Muscle layer of colon (tissue), 2 donors: ENCODE results near the gene SLC25A36.
"Not testable (repeated sequence)": the region's sequence is repeated elsewhere in the genome, so short reads cannot be mapped to it uniquely, and the experiment has no call there.

Source experiments
- H3K27ac ChIP-seq: one replicate; pipeline ENCODE4 v1.7.0; 2013; ENCODE audit warnings: low read depth, mild to moderate bottlenecking, low read length, moderate library complexity
- H3K27me3 ChIP-seq, 2 donors: one replicate each; pipeline ENCODE4 v1.7.0; 2013; ENCODE audit warnings: low read length in 2 of 2, mild to moderate bottlenecking in 2 of 2; ENCODE audit not compliant: insufficient read depth in 2 of 2, control insufficient read depth in 1 of 2
- H3K36me3 ChIP-seq: one replicate; pipeline ENCODE4 v1.7.0; 2013; ENCODE audit warnings: mild to moderate bottlenecking, low read length; ENCODE audit not compliant: insufficient read depth
- H3K4me1 ChIP-seq: one replicate; pipeline ENCODE4 v1.7.0; 2013; ENCODE audit warnings: mild to moderate bottlenecking, low read length; ENCODE audit not compliant: insufficient read depth
- H3K4me3 ChIP-seq, 2 donors: one replicate each; pipeline ENCODE4 v1.7.0; 2013; ENCODE audit warnings: low read length in 2 of 2, low read depth in 1 of 2, mild to moderate bottlenecking in 1 of 2, moderate library complexity in 1 of 2
- H3K9ac ChIP-seq: one replicate; pipeline ENCODE4 v1.7.0; 2013; ENCODE audit warnings: low read length
- H3K9me3 ChIP-seq: one replicate; pipeline ENCODE4 v1.7.0; 2013; ENCODE audit warnings: mild to moderate bottlenecking, low read length
- donor health status: abdominal sarcoma.
- donor health status: Adenocarcinoma of cecum.

Gene SLC25A36

GRCh38 chr3:141000027-141000663 lies 58.5 kb downstream of the SLC25A36 start:
- no peak overlapping the region for H3K9ac ChIP-seq
- no peaks in the 10 kb centered on the region for H3K27me3 ChIP-seq
- no peaks in the 10 kb centered on the region for H3K4me1 ChIP-seq
- no peaks in the 10 kb centered on the region for H3K36me3 ChIP-seq
- H3K4me3 ChIP-seq: no peak overlapping the region
- H3K27ac ChIP-seq: no peak overlapping the region
- H3K9me3 ChIP-seq: no peaks in the 10 kb centered on the region

GRCh38 chr3:141000686-141001085 lies 59.0 kb downstream of the SLC25A36 start:
- H3K9ac ChIP-seq: no peak overlapping the region
- no peaks in the 10 kb centered on the region for H3K9me3 ChIP-seq
- no peaks in the 10 kb centered on the region for H3K36me3 ChIP-seq
- H3K27ac ChIP-seq: no peak overlapping the region
- no peaks in the 10 kb centered on the region for H3K4me1 ChIP-seq
- H3K4me3 ChIP-seq: no peak overlapping the region
- no peaks in the 10 kb centered on the region for H3K27me3 ChIP-seq

- H3K9me3 ChIP-seq: no peaks in the 10 kb centered on the region
- no peaks in the 10 kb centered on the region for H3K4me1 ChIP-seq
- H3K9ac ChIP-seq: no peak overlapping the region
- H3K4me3 ChIP-seq: no peak overlapping the region
- no peak overlapping the region for H3K27ac ChIP-seq
- no peaks in the 10 kb centered on the region for H3K27me3 ChIP-seq
- H3K36me3 ChIP-seq: no peaks in the 10 kb centered on the region
Measured at GRCh38 chr3:141006344-141006743, 64.7 kb downstream of the SLC25A36 start.

- Histone ChIP-seq H3K27ac (no peak overlapping the region), H3K4me3 (no peak overlapping the region), H3K4me1 (no peaks in the 10 kb centered on the region)
Measured at GRCh38 chr3:141009496-141009895, 67.9 kb downstream of the SLC25A36 start.

GRCh38 chr3:141011232-141011996 lies 69.8 kb downstream of the SLC25A36 start:
- H3K9ac ChIP-seq: no peak overlapping the region
- no peak overlapping the region for H3K4me3 ChIP-seq
- H3K9me3 ChIP-seq: no peaks in the 10 kb centered on the region
- H3K4me1 ChIP-seq: no peaks in the 10 kb centered on the region
- no peaks in the 10 kb centered on the region for H3K27me3 ChIP-seq
- no peaks in the 10 kb centered on the region for H3K36me3 ChIP-seq
- no peak overlapping the region for H3K27ac ChIP-seq

More at GRCh38 chr3:141009496-141009895, 67.9 kb downstream of the SLC25A36 start:
- Histone ChIP-seq H3K9me3 (no peaks in the 10 kb centered on the region), H3K27me3 (no peaks in the 10 kb centered on the region), H3K36me3 (no peaks in the 10 kb centered on the region), H3K9ac (no peak overlapping the region)

- H3K4me1 ChIP-seq: no peaks in the 10 kb centered on the region
- no peaks in the 10 kb centered on the region for H3K36me3 ChIP-seq
- H3K27ac ChIP-seq: no peak overlapping the region
- no peaks in the 10 kb centered on the region for H3K9me3 ChIP-seq
- H3K4me3 ChIP-seq: no peak overlapping the region
- no peaks in the 10 kb centered on the region for H3K27me3 ChIP-seq
- H3K9ac ChIP-seq: no peak overlapping the region
Measured at GRCh38 chr3:141011997-141012262, 70.3 kb downstream of the SLC25A36 start.

GRCh38 chr3:141012571-141012970 lies 70.9 kb downstream of the SLC25A36 start:
- Histone ChIP-seq H3K9me3 (no peaks in the 10 kb centered on the region), H3K4me3 (no peak overlapping the region), H3K9ac (no peak overlapping the region), H3K27me3 (no peaks in the 10 kb centered on the region), H3K4me1 (no peaks in the 10 kb centered on the region), H3K27ac (no peak overlapping the region), H3K36me3 (no peaks in the 10 kb centered on the region)

- no peak overlapping the region for H3K27ac ChIP-seq
- H3K36me3 ChIP-seq: no peaks in the 10 kb centered on the region
- H3K27me3 ChIP-seq: no peaks in the 10 kb centered on the region
- no peaks in the 10 kb centered on the region for H3K9me3 ChIP-seq
- H3K4me3 ChIP-seq: no peak overlapping the region
- no peaks in the 10 kb centered on the region for H3K4me1 ChIP-seq
- H3K9ac ChIP-seq: no peak overlapping the region
Measured at GRCh38 chr3:141015481-141015880, 73.8 kb downstream of the SLC25A36 start.

- H3K4me1 ChIP-seq, H3K4me3 ChIP-seq, H3K9me3 ChIP-seq, H3K27ac ChIP-seq, H3K27me3 ChIP-seq, H3K36me3 ChIP-seq, H3K9ac ChIP-seq: not testable (repeated sequence)
Measured at GRCh38 chr3:141017366-141018322, 76.0 kb downstream of the SLC25A36 start.

GRCh38 chr3:141019244-141019643 lies 77.6 kb downstream of the SLC25A36 start:
- Histone ChIP-seq H3K36me3 (no peaks in the 10 kb centered on the region), H3K4me3 (no peak overlapping the region), H3K27me3 (no peaks in the 10 kb centered on the region), H3K4me1 (no peaks in the 10 kb centered on the region), H3K9me3 (no peaks in the 10 kb centered on the region), H3K27ac (no peak overlapping the region), H3K9ac (no peak overlapping the region)

GRCh38 chr3:141020143-141020830 lies 78.7 kb downstream of the SLC25A36 start:
- Histone ChIP-seq H3K36me3 (no peaks in the 10 kb centered on the region), H3K27ac (no peak overlapping the region)

More at GRCh38 chr3:141020143-141020830, 78.7 kb downstream of the SLC25A36 start:
- no peaks in the 10 kb centered on the region for H3K27me3 ChIP-seq
- H3K9ac ChIP-seq: no peak overlapping the region
- no peaks in the 10 kb centered on the region for H3K4me1 ChIP-seq
- no peaks in the 10 kb centered on the region for H3K9me3 ChIP-seq
- no peak overlapping the region for H3K4me3 ChIP-seq
